Activated CD4-positive, alpha-beta T cell treated with anti-CD3 and anti-CD28 coated beads, Interleukin-2, amount 50 U/mL, for 4 hours (primary cell): ENCODE data around the gene MRPS10.
A peak's percentile ranks its signal among the peaks of the same experiment; 100 is the strongest.
"Not testable (repeated sequence)": the region's sequence is repeated elsewhere in the genome, so short reads cannot be mapped to it uniquely, and the experiment has no call there.

ENCODE experiments used
- DNase-seq, 2 experiments: peaks; one replicate each; pipeline ENCODE4 v3.0.0-alpha.2; 2020

MRPS10 gene

GRCh38 chr6:42171813-42172581 lies 45.7 kb downstream of the MRPS10 start:
- no peak for DNase-seq

GRCh38 chr6:42169780-42170179 lies 47.9 kb downstream of the MRPS10 start:
- DNase-seq = not testable (repeated sequence)

GRCh38 chr6:42168650-42169049 lies 49.0 kb downstream of the MRPS10 start:
- DNase-seq = no peak

- peak; percentile 67 to 76 for DNase-seq
Observed at GRCh38 chr6:42166444-42167141, 51.1 kb downstream of the MRPS10 start.

- no peak for DNase-seq
Observed at GRCh38 chr6:42165016-42165415, 52.6 kb downstream of the MRPS10 start.

- DNase-seq = no peak
Observed at GRCh38 chr6:42163981-42164380, 53.7 kb downstream of the MRPS10 start.

GRCh38 chr6:42162812-42163211 lies 54.8 kb downstream of the MRPS10 start:
- DNase-seq = no peak

GRCh38 chr6:42162384-42162783 lies 55.3 kb downstream of the MRPS10 start:
- no peak for DNase-seq

- no peak for DNase-seq
Observed at GRCh38 chr6:42159431-42160024, 58.1 kb downstream of the MRPS10 start.

GRCh38 chr6:42158631-42159030 lies 59.0 kb downstream of the MRPS10 start:
- DNase-seq = no peak

GRCh38 chr6:42158011-42158410 lies 59.6 kb downstream of the MRPS10 start:
- no peak for DNase-seq
